IMR-90 (cell line): ENCODE data around the gene RHOH. TPM values are rescaled to one million over a fixed set of nuclear protein-coding genes. Genes with fewer than 3 reads are reported as not detected.

Source experiments
- ATAC-seq: fragments of 200-7000 bp; cut with Tn5 transposase; 2 replicates; pipeline ENCODE4 v1.9.1; 2020; ENCODE audit warnings: low read depth, mild to moderate bottlenecking, moderate library complexity
- BruUV-seq: library from RNA; stranded (reverse); fragments of 400-500 nt; replicated peaks from 2 replicates; lab custom pipeline; 2021; lab: Mats Ljungman, UMichigan
- CTCF ChIA-PET: fragments of 300-600 bp; formaldehyde crosslinking; extraction: SDS; loops from one replicate; lab custom pipeline; 2021; ENCODE audit warnings: antibody characterized with exemption; lab: Yijun Ruan, JAX
- POLR2A ChIA-PET: fragments of 300-600 bp; sonication (Branson Sonifier 250); formaldehyde crosslinking; loops from one replicate; lab custom pipeline; 2022; ENCODE audit warnings: antibody characterized with exemption; ENCODE audit not compliant: unreplicated experiment; lab: Charles Lee
- DNase-seq: peaks from one replicate; pipeline ENCODE4 v3.0.0; 2013
- H2AFZ ChIP-seq: replicated peaks from 2 replicates; pipeline ENCODE3; 2013; ENCODE audit warnings: low read length, mild to moderate bottlenecking; ENCODE audit not compliant: poor library complexity
- H2AK5ac ChIP-seq: 2 replicates; pipeline ENCODE4 v1.6.1; 2013; ENCODE audit warnings: low read depth, low read length, inconsistent platforms
- H2AK9ac ChIP-seq: replicated peaks from 2 replicates; pipeline ENCODE3; 2013; ENCODE audit warnings: mild to moderate bottlenecking, low read depth, low read length, moderate library complexity; ENCODE audit not compliant: poor library complexity
- H2BK120ac ChIP-seq: 2 replicates; pipeline ENCODE4 v1.6.1; 2013; ENCODE audit warnings: low read depth, low read length, inconsistent platforms
- H2BK15ac ChIP-seq: 3 replicates; pipeline ENCODE4 v1.6.1; 2013; ENCODE audit warnings: low read depth, low read length, inconsistent platforms
- H2BK20ac ChIP-seq: 2 replicates; pipeline ENCODE4 v1.6.1; 2013; ENCODE audit warnings: low read depth, mild to moderate bottlenecking, inconsistent platforms, low read length, moderate library complexity
- H2BK5ac ChIP-seq: 2 replicates; pipeline ENCODE4 v1.6.1; 2013; ENCODE audit warnings: mild to moderate bottlenecking, low read depth, low read length, inconsistent platforms; ENCODE audit not compliant: poor library complexity, severe bottlenecking
- H3K14ac ChIP-seq: replicated peaks from 2 replicates; pipeline ENCODE4 v1.6.1; 2013; ENCODE audit warnings: low read depth, low read length, inconsistent platforms
- H3K18ac ChIP-seq: 2 replicates; pipeline ENCODE4 v1.6.1; 2013; ENCODE audit warnings: low read depth, low read length, control low read depth
- H3K23ac ChIP-seq: 2 replicates; pipeline ENCODE4 v1.6.1; 2013; ENCODE audit warnings: low read depth, low read length, inconsistent platforms
- H3K27ac ChIP-seq: 2 replicates; pipeline ENCODE4 v1.5.1; 2013; ENCODE audit warnings: mild to moderate bottlenecking, control low read depth, low read length; ENCODE audit not compliant: insufficient read depth
- H3K27me3 ChIP-seq: 2 replicates; pipeline ENCODE4 v1.6.1; 2013; ENCODE audit warnings: low read length; ENCODE audit not compliant: control insufficient read depth, insufficient read depth
- H3K36me3 ChIP-seq: 2 replicates; pipeline ENCODE4 v1.6.1; 2013; ENCODE audit warnings: low read length, mixed read lengths; ENCODE audit not compliant: control insufficient read depth, insufficient read depth
- H3K4ac ChIP-seq: 2 replicates; pipeline ENCODE4 v1.6.1; 2013; ENCODE audit warnings: low read depth, low read length, inconsistent platforms
- H3K4me1 ChIP-seq: 2 replicates; pipeline ENCODE4 v1.6.1; 2013; ENCODE audit warnings: low read length, mixed read lengths; ENCODE audit not compliant: control insufficient read depth, insufficient read depth
- H3K4me2 ChIP-seq: 2 replicates; pipeline ENCODE4 v1.6.1; 2013; ENCODE audit warnings: low read depth, mild to moderate bottlenecking, control low read depth, low read length, moderate library complexity
- H3K4me3 ChIP-seq: 2 replicates; pipeline ENCODE4 v1.5.1; 2013; ENCODE audit warnings: low read depth, mild to moderate bottlenecking, control low read depth, low read length, moderate library complexity; ENCODE audit not compliant: insufficient read depth
- H3K56ac ChIP-seq: 2 replicates; pipeline ENCODE4 v1.6.1; 2013; ENCODE audit warnings: low read length, inconsistent platforms; ENCODE audit not compliant: insufficient read depth; ENCODE audit errors: extremely low read depth
- H3K79me1 ChIP-seq, 2 experiments: 2 replicates each; pipeline ENCODE4 v1.6.1; 2013; ENCODE audit warnings: low read length in 2 of 2, inconsistent platforms in 1 of 2, low read depth in 1 of 2
- H3K9ac ChIP-seq: 2 replicates; pipeline ENCODE4 v1.6.1; 2013; ENCODE audit warnings: low read depth, low read length, control low read depth
- H3K9me1 ChIP-seq: 2 replicates; pipeline ENCODE4 v1.6.1; 2013; ENCODE audit warnings: low read length, inconsistent platforms; ENCODE audit not compliant: insufficient read depth
- H3K9me3 ChIP-seq: 2 replicates; pipeline ENCODE4 v1.6.1; 2013; ENCODE audit warnings: low read length; ENCODE audit not compliant: control insufficient read depth, insufficient read depth
- H4K20me1 ChIP-seq: 2 replicates; pipeline ENCODE4 v1.6.1; 2013; ENCODE audit warnings: low read length, inconsistent platforms; ENCODE audit not compliant: insufficient read depth
- H4K5ac ChIP-seq: 2 replicates; pipeline ENCODE4 v1.6.1; 2013; ENCODE audit warnings: mild to moderate bottlenecking, low read depth, low read length, control low read depth
- H4K8ac ChIP-seq, 2 experiments: 2 replicates each; pipeline ENCODE4 v1.6.1; 2013; ENCODE audit warnings: low read depth in 2 of 2, low read length in 2 of 2, control low read depth in 1 of 2, inconsistent platforms in 1 of 2
- H4K91ac ChIP-seq: 2 replicates; pipeline ENCODE4 v1.6.1; 2013; ENCODE audit warnings: low read depth, low read length, inconsistent platforms; ENCODE audit not compliant: insufficient read depth
- BHLHE40 ChIP-seq: fragments of 150-350 bp; IDR thresholded peaks from 2 replicates; pipeline ENCODE4 v1.6.1; 2016; ENCODE audit warnings: mild to moderate bottlenecking, low read depth, low read length
- FOS ChIP-seq: fragments of 150-350 bp; IDR thresholded peaks from 2 replicates; pipeline ENCODE4 v1.6.1; 2016; ENCODE audit warnings: low read depth, low read length
- MXI1 ChIP-seq: IDR thresholded peaks from 2 replicates; pipeline ENCODE4 v1.6.1; 2012; ENCODE audit warnings: low read depth, mild to moderate bottlenecking, low read length, moderate library complexity, borderline replicate concordance
- RAD21 ChIP-seq: IDR thresholded peaks from 2 replicates; pipeline ENCODE4 v1.6.1; 2012; ENCODE audit warnings: low read length, improper control_type of control experiment
- SMC3 ChIP-seq: fragments of 150-350 bp; IDR thresholded peaks from 2 replicates; pipeline ENCODE4 v1.6.1; 2016; ENCODE audit warnings: low read depth, mild to moderate bottlenecking, antibody characterized with exemption, low read length, moderate library complexity
- WGBS, 2 experiments: methylation state at CpG; one replicate each; pipeline versions ENCODE4 v1.1.5 to v1.1.7; 2013; ENCODE audit warnings: missing lambda C conversion rate in 2 of 2; ENCODE audit not compliant: insufficient read length in 1 of 2; ENCODE audit errors: extremely low coverage in 2 of 2; 5-methylcytosine and 5-hydroxymethylcytosine counted together
- dilution Hi-C: fragments of 300-500 bp; cut with HindIII; formaldehyde crosslinking; loops from one replicate; pipeline ENCODE4 v1.14.3; 2018; ENCODE audit warnings: low sequenced_read_pairs; ENCODE audit not compliant: unreplicated experiment
- in situ Hi-C: fragments of 300-500 bp; cut with MboI; formaldehyde crosslinking; loops from 3 replicates; pipeline ENCODE4 v1.14.3; 2019; ENCODE audit warnings: low sequenced_read_pairs, inconsistent platforms, mixed read lengths
- intact Hi-C: fragments of 100-400 bp; cut with micrococcal nuclease; formaldehyde crosslinking; loops from 2 replicates; pipeline ENCODE4 v1.10.0; 2022
- polyA plus RNA-seq, 3 experiments: library from polyadenylated mRNA; depleted of rRNA; stranded (reverse); fragments of >200 nt; gene quantifications; 2 replicates each; pipeline ENCODE4 v1.2.3, GENCODE V29; 2012; ENCODE audit warnings: low replicate concordance in 1 of 3
- total RNA-seq: library from RNA; depleted of rRNA; stranded (reverse); fragments of >200 nt; gene quantifications from 2 replicates; pipeline ENCODE4 v1.2.3, GENCODE V29; 2012

RHOH gene
- total and polyA plus RNA-seq, 2 of the 4 experiments (the other 2 are of a cell fraction) = not detected

DNA sequence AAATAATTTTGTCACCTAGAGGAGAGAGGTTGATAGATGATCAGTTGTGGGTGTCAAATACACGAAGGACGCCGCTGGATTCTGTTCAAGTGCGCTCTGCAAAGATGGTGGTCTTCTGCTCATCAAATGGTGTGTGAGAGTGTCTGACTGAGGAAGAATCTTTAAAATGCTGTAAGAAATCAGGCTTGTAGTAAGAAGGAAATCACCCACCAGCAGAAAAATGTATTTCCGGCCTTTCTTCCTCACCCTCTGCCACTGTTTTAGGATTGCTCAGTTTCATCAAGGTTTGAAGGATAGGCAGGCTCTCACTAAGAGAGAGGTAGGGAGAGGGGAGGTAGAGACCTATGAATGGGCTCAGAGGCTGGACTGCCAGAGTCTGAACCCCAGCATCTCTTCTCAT lies 28.7 kb downstream of the RHOH start:
- POLR2A ChIA-PET = no interaction called here
- H4K91ac ChIP-seq = no peak overlapping the region
- no peaks in the 10 kb centered on the region for H3K9me1 ChIP-seq
- no peak overlapping the region for H2AFZ ChIP-seq
- intact Hi-C loops (no loop called here), in situ Hi-C loops (no loop called here), dilution Hi-C loops (no loop called here)
- no peak overlapping the region for H3K4me2 ChIP-seq
- H4K8ac ChIP-seq = no peak overlapping the region
- H2BK15ac ChIP-seq = no peak overlapping the region
- 80% methylated on average over 1 of the region's 5 CpGs; no CpG with 5 or more reads in 1 of the 2 experiments for WGBS, 2 experiments
- no peak overlapping the region for H2AK5ac ChIP-seq
- no peak overlapping the region for H2BK5ac ChIP-seq
- TF ChIP-seq FOS (no peak), BHLHE40 (no peak), MXI1 (no peak), SMC3 (no peak), RAD21 (no peak)
- no peak overlapping the region for H3K23ac ChIP-seq
- no peak overlapping the region for H2BK20ac ChIP-seq
- no peak overlapping the region for H4K5ac ChIP-seq
- no peak overlapping the region for H3K4me3 ChIP-seq
- H3K9me3 ChIP-seq = peaks cover 3% of the 10 kb centered on the region; the same call in 1 of the 2 replicates
- CTCF ChIA-PET = no interaction called here
- no peak overlapping the region for H2BK120ac ChIP-seq
- H3K56ac ChIP-seq = no peak overlapping the region
- H3K14ac ChIP-seq = no peak overlapping the region
- no peaks in the 10 kb centered on the region for H3K4me1 ChIP-seq
- no peak overlapping the region for H3K27ac ChIP-seq
- no peaks in the 10 kb centered on the region for H3K79me1 ChIP-seq
- no peak for ATAC-seq
- no peaks in the 10 kb centered on the region for H4K20me1 ChIP-seq
- H3K27me3 ChIP-seq = peaks cover 3% of the 10 kb centered on the region; the same call in 1 of the 2 replicates
- no peaks in the 10 kb centered on the region for H3K36me3 ChIP-seq
- no peak overlapping the region for H2AK9ac ChIP-seq
- H3K9ac ChIP-seq = no peak overlapping the region
- H3K18ac ChIP-seq = no peak overlapping the region
- BruUV-seq = no TSS peak
- no peak for DNase-seq
- H3K4ac ChIP-seq = no peak overlapping the region
